T47D (cell line): ENCODE measurements around the gene LITAFD.
"Not testable (repeated sequence)": the region's sequence is repeated elsewhere in the genome, so short reads cannot be mapped to it uniquely, and the experiment has no call there.

Experiments used
- DNase-seq, 2 experiments: peaks; one replicate each; pipeline versions ENCODE4 v3.0.0 to v3.0.0-alpha.2; 2011 to 2012; ENCODE audit warnings: low read depth in 1 of 2, low spot score in 1 of 2
- JUND ChIP-seq: IDR thresholded peaks from 2 replicates; pipeline ENCODE4 v1.6.1; 2012; ENCODE audit warnings: low read depth
- in situ Hi-C: cut with HindIII; loops from 2 replicates; pipeline ENCODE4 v1.10.0; 2016; ENCODE audit warnings: low sequenced_read_pairs, low pct_unique_long_range_greater_than_20kb

Gene LITAFD

DNA sequence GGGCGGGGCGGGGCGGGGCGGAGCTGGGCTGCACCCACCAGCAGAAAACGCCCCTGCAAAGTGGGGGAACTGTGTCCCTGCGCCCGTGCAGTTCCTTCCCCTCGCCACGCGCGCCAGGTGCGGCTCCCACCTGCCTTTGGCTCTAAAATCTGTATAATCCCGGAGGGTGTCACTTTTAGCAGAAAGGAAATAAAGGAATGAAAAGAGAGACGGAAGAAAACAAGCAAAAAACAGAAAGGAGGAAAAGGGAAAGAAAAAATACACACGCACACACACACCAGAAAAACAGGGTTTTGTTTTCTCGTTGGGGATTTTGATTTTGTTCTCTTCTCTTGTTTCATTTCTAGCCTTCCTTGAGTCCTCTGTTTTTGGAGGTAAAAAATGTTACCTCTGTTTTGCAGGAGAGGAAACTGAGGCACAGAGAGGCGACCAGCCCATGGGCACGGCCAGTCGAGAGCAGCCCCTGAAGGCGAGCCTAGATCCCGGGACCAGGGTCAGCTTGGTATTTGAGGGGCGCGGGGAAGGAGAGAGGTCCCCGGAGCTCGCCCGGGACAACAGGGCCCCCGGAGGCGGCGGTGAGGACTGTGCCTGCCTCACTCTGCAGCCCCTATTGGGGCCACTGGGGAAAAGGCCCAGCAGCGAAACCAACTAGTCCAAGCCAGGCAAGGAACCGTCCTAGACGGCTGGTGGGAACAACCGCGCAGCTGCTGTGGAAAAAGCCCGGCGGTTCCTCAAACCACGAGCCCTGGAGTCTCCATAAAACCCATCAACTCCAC lies 12.8 kb upstream of the LITAFD start:
- no peak for DNase-seq
- in situ Hi-C loops = no loop called here
- no peak for TF ChIP-seq JUND

DNA sequence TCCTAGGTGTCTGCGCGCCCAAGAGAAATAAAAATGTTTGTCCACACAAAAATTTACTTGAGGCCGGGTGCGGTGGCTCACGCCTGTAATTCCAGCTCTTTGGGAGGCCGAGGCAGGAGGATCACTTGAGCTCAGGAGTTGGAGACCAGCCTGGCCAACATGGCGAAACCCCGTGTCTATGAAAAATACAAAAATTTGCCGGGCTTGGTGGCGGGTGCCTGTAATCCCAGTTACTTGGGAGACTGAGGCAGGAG lies 12.2 kb upstream of the LITAFD start:
- DNase-seq, in situ Hi-C loops: not testable (repeated sequence)

DNA sequence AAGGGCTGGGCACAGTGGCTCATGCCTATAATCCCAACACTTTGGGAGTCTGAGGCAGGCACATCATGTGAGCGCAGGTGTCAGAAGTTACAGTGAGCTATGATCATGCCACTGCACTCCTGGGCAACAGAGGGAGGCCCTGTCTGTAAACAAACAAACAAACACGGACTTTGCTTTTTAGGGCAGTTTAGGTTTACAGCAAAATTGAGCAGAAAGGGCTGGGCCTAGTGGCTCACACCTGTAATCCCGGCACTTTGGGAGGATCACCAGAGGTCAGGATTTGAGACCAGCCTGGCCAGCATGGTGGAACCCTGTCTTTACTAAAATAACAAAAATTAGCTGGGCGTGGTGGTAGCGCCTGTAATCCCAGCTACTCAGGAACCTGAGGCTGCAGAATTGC lies 10.1 kb upstream of the LITAFD start:
- no peak for TF ChIP-seq JUND
- DNase-seq = no peak
- in situ Hi-C loops = no loop called here

DNA sequence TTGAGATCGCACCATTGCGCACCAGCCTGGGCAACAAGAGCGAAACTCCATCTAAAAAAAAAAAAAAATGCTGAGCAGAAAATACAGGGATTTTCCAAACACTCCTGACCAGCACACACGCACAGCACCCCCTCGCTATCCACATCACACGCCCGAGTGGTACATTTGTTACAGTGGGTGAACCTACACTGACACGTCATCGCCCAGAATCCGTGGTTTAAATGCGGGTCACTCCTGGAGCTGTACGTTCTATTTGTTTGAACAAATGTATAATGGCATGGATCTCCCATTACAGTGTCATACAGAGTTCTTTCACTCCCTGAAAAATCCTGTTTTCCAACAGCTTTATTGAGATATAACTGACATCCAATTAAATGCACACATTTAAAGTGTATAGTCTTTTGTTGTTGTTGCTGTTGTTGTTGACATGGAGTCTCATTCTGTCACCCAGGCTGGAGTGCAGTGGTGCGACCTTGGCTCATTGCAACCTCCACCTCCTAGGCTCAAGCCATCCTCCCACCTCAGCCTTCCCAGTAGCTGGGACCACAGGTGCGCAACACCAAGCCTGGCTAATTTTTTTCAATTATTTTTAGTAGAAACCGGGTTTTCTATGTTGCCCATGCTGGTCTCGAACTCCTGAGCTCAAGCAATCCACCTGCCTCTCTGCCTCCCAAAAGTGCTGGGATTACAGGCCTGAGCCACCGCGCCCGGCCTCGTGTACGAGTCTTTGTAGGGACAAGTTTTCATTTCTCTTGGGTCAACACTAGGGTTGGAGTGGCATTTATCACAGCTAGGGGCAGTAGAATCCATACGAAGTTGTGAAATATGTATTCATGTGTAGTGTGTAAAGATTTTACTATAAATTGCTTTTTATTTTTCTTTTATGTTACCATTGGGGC lies 8.9 kb upstream of the LITAFD start:
- DNase-seq = peak in 1 of 2 experiments; percentile 46
- TF ChIP-seq JUND = no peak
- in situ Hi-C loops = no loop called here

DNA sequence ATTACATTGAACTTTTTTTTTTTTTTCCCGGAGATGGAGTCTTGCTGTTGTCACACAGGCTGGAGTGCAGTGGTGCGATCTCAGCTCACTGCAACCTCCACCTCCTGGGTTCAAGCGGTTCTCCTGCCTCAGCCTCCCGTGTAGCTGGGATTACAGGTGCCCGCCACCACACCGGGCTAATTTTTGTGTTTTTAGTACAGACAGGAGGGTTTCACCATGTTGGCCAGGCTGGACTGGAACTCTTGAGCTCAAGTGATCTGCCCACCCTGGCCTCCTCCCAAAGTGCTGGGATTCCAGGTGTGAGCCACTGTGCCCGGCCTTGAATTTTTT lies 8.3 kb upstream of the LITAFD start:
- in situ Hi-C loops, DNase-seq: not testable (repeated sequence)

DNA sequence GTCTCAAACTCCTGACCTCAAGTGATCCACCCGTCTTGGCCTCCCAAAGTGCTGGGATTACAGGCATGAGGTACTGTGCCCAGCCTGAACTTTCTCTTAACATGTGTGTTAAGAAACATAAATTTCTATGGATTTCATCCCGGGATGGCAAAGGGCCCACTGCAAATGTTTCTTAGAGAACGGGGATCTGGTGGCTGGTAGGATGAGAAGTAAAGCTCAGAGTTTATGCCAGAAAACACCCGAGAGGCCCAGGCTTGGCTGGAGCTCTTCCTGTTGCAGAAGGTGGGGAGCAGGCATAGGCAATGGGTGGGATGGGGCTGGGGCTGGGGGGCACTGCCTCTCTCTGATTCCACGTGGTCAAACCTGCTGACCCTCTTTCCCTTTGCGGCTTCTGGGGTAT lies 7.8 kb upstream of the LITAFD start:
- DNase-seq = no peak

DNA sequence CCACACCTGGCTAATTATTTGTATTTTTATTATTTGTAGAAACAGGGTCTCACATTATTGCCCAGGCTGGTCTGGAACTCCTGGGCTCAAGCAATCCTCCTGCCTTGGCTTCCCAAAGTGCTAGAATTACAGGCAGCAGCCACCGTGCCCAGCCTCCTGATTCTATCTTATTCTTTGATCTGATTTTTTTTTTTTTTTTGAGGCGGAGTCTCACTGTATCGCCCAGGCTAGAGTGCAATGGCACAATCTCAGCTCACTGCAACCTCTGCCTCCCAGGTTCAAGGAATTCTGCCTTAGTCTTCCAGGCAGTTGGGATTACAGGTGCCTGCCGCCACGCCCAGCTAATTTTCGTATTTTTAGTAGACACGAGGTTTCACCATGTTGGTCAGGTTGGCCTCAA lies 6.8 kb upstream of the LITAFD start:
- DNase-seq, in situ Hi-C loops: not testable (repeated sequence)

More for the DNA sequence above, 7.8 kb upstream of the LITAFD start:
- in situ Hi-C loops = no loop called here
- TF ChIP-seq JUND = no peak

DNA sequence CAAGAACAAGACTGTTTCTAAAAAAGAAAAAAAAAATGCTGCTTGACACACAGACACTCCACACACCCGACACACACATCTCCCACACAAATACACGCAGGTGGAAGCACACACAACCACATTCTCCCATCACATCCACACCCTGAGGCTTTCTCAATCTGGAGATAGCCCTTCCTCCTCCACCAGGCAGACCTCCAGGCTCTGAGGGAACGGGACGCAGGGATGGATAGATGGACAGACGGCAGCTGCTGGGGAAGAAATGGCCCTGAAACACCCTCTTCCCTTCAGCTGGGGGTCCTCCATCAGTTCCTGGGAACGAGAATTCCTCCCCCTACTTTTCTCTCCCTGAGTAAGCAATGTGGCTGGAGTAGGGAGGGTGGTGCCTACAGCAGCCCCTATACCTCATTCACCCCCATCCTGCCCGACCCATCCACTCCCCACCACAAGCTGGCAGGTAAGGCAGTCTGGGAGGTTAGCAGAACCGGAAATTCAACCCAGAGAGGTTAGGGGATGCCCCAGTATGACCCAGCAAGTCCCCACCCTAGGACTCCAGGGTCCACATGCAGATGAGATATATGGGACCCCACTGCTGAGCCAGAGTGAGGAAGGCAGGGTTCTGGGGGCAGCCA lies 4.1 kb upstream of the LITAFD start:
- TF ChIP-seq JUND = no peak
- in situ Hi-C loops = no loop called here
- no peak for DNase-seq

DNA sequence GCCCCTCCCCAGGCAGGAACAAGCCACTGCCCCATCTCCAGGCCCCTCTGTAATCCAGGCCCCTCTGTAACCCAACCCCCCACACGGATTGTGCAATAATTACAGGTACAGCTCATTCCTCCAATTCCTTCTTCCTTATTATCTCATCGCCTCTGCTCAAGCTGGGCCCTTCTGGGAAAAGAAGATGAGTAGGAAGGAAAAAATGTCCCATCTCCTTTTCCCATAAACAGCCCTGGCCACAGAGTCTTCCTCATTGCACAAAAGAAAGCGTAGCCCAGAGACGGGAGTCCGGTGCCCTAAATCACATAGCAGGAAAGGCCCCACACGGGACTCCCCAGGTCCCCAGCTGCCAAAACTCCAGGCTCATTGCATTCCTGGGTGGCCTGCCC lies 3.6 kb upstream of the LITAFD start:
- in situ Hi-C loops = no loop called here
- DNase-seq = no peak
- TF ChIP-seq JUND = no peak

DNA sequence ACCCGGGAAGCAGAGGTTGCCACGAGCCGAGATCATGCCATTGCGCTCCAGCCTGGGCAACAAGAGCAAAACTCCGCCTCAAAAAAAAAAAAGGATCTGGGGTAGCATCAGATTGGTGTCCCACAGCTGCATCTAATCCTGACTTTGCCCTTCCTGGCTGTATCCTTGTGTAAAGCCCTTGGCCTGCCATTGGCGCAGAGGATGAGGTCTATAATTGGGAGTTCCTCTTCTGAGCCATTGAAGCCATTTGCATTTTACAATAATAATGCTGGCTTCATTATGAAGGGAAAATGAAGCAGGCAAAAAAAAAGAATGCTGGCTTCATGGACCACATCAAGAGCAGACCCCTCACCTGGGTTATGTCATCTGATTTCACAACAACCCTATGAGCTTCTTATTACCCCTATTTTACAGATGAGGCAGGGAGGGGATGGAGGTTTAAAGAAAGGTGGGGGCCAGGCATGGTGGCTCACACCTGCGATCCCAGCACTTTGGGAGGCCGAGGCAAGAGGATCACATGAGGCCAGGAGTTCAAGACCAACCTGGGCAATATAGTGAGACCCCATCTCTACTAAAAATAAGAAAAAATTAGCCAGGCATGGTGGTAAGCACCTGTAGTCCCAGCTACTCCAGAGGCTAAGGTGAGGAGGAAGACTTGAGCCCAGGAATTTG lies 1.2 kb upstream of the LITAFD start:
- in situ Hi-C loops = no loop called here
- no peak for DNase-seq
- TF ChIP-seq JUND = no peak

DNA sequence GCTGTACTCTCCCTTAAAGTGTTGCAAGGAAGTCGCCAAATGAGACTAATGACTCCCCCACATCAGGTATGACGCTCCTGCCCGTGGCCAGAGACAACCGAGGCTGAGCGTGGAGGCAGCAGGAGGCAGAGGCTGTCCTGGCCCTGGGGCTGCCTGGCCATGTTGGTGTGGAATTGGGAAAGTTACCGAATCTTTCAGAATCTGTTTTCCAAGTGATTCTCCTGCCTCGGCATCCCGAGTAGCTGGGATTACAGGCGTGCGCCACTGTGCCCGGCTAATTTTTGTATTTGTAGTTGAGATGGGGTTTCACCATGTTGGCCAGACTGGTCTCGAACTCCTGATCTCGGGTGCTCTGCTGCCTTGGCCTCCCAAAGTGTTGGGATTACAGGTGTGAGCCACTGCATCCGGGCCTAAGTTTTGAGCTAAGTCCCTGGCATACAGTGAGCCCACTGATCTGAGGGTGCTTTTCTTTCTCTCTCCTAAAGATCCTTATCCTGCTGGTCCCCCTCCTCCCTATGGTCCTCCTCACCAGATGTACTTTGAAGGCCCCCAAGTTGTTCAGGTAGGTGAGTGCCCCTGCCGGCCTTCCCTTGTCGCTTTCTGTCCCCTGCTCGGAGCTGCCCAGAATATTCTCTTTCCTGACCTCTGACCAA lies 700 bp downstream of the LITAFD start:
- TF ChIP-seq JUND = no peak
- in situ Hi-C loops = no loop called here

More for the DNA sequence above, 700 bp downstream of the LITAFD start:
- no peak for DNase-seq
